Measurements from ENCODE around the gene SEPTIN12. TPM values are rescaled to one million over a fixed set of nuclear protein-coding genes. Genes with fewer than 3 reads are reported as not detected.
A peak's percentile ranks its signal among the peaks of the same experiment; 100 is the strongest.
"Not testable (repeated sequence)": the region's sequence is repeated elsewhere in the genome, so short reads cannot be mapped to it uniquely, and the experiment has no call there.

SEPTIN12 gene
- total RNA-seq, 1 donor from 2014 or later = not detected

DNA sequence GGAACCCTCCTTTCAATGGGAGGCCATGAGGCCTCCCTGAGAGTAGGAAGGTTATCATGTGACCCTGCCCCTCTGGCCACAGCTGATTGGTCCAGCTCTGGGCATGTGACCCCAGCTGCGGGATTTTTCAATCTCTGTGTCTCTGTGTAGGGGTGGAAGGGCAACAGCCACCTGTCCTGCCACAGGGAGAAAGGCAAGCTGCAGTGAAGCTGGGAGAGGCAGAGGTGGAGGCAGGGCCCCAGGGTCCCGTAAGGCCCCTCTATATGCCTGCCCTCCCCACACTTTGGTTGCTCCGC, 42.9 kb downstream of the SEPTIN12 start:
- Histone ChIP-seq H3K9me3 (no peaks in the 10 kb centered on the region), H3K27ac (no peak overlapping the region), H3K36me3 (peaks cover 3% of the 10 kb centered on the region), H3K4me3 (no peak overlapping the region), H3K27me3 (no peaks in the 10 kb centered on the region), H3K4me1 (no peaks in the 10 kb centered on the region)
- ATAC-seq (no peak), DNase-seq (no peak)
- intact Hi-C loops (cut with DNase I) = no loop called here
- TF ChIP-seq, protein P1, sequence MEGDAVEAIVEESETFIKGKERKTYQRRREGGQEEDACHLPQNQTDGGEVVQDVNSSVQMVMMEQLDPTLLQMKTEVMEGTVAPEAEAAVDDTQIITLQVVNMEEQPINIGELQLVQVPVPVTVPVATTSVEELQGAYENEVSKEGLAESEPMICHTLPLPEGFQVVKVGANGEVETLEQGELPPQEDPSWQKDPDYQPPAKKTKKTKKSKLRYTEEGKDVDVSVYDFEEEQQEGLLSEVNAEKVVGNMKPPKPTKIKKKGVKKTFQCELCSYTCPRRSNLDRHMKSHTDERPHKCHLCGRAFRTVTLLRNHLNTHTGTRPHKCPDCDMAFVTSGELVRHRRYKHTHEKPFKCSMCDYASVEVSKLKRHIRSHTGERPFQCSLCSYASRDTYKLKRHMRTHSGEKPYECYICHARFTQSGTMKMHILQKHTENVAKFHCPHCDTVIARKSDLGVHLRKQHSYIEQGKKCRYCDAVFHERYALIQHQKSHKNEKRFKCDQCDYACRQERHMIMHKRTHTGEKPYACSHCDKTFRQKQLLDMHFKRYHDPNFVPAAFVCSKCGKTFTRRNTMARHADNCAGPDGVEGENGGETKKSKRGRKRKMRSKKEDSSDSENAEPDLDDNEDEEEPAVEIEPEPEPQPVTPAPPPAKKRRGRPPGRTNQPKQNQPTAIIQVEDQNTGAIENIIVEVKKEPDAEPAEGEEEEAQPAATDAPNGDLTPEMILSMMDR (IDR thresholded peaks at IDR 0.05) = no peak

DNA sequence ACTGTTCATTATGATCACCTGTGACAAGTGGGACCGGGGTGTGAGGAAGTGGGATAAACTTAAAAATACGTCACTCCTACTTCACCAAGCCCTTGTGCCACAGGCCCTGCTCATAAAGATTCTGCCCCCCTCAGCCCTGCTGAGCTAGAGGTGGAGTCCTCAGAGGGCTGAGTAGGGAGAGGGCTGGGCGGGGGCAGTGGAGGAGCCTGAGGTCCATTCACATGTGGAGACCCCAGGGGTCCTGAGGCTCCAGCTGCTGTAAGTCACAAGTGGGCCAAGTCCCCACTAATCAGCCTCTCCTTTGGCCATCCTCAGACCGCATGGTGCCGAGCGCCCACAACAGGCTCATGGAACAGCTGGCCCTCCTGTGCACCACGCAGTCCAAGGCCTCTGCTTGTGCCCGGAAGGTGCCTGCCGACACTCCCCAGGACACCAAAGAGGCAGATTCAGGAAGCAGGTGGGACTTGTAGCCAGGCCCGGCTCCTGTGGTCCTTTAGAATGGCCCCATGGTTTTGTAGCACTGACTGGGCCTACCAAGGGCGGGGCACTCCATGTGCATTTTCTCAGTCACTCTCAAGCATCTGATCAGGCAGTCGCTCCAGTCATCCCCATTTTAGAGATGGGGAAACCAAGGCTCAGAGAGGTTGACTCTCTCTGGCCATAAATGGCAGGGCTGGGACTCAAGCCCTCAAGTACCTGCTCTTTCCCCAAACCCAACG, 43.4 kb downstream of the SEPTIN12 start:
- no peaks in the 10 kb centered on the region for H3K9me3 ChIP-seq
- H3K4me3 ChIP-seq = no peak overlapping the region
- TF ChIP-seq, protein P1 (IDR thresholded peaks at IDR 0.05) = no peak
- H3K36me3 ChIP-seq = no peaks in the 10 kb centered on the region
- DNase-seq = no peak
- intact Hi-C loops (cut with DNase I) = no loop called here
- H3K27me3 ChIP-seq = no peaks in the 10 kb centered on the region
- ATAC-seq = no peak
- no peak overlapping the region for H3K27ac ChIP-seq
- H3K4me1 ChIP-seq = no peaks in the 10 kb centered on the region

DNA sequence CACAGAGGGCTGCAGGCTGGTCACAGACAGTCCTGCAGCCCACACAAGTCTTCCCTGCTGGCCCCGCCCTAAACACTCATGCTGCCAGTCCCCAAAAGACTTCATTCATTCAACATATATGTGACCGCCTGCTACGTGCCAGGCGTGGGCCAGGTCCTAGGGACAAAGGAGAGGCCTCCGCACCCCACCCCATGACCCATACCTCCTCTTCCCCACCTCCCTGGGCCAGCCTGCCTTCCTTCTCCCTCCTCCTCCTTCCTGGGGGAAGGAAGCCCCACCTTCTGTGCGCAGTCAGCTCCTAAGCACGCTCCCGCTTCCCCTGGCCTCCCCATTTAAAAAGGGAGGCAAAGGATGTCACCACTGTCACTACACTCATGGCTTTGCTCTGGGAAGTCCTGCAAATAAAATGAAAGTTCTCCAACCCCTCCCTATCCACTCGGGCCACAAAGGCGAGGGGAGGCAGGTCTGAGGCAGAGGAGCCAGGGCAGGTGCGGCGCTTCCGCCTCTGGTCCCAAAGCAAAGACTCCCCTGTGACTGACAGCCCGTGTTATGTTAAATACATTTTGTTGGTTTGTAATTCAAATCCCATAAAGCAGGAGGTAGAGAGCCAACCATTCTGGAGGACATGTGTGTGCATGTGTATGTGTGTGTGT, 44.8 kb downstream of the SEPTIN12 start:
- intact Hi-C loops (cut with DNase I) = no loop called here
- TF ChIP-seq, protein P1 (IDR thresholded peaks at IDR 0.05) = no peak
- Histone ChIP-seq H3K4me1 (no peaks in the 10 kb centered on the region), H3K9me3 (no peaks in the 10 kb centered on the region), H3K36me3 (no peaks in the 10 kb centered on the region), H3K27me3 (no peaks in the 10 kb centered on the region), H3K27ac (no peak overlapping the region), H3K4me3 (no peak overlapping the region)
- no peak for DNase-seq
- ATAC-seq = peak; percentile 45

DNA sequence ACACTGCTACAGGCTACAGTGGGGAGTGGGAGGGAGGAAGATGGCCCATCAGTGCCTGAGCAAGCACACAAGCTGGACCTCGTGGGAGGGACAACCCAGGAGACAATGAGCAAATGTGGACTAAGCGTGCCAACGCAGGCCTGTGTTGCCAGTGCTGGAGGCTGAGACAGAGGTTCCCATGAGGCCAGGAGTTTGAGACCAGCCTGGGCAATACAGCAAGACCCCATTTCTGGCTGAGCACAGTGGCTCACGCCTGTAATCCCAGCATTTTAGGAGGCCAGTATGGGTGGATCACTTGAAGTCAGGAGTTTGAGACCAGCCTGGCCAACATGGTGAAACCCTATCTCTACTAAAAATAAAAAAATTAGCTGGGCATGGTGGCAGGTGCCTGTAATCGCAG, 49.8 kb downstream of the SEPTIN12 start:
- H3K9me3 ChIP-seq; H3K27ac ChIP-seq; DNase-seq; ATAC-seq; H3K36me3 ChIP-seq; H3K4me3 ChIP-seq; H3K4me1 ChIP-seq; H3K27me3 ChIP-seq; intact Hi-C loops (cut with DNase I): not testable (repeated sequence)

DNA sequence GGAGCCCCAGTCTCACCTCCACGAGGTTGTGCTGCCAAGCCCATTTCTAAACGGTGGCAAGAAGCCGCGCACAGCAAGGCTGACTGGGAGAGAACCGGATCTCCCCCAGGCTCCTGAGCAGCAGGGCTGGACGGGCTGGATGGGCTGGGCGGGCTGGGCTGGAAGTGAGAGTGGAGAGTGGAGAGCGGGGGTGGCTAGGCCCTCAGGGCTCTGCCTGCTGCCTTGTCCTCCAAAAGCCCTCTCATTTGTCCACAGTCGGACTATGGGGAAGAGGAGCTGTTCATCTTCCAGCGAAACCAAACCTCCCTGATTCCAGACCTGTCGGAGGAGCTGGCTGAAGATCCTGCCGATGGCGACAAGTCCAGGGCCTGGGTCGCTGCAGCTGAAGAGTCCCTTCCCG, 50.6 kb downstream of the SEPTIN12 start:
- DNase-seq = no peak
- intact Hi-C loops (cut with DNase I) = no loop called here

DNA sequence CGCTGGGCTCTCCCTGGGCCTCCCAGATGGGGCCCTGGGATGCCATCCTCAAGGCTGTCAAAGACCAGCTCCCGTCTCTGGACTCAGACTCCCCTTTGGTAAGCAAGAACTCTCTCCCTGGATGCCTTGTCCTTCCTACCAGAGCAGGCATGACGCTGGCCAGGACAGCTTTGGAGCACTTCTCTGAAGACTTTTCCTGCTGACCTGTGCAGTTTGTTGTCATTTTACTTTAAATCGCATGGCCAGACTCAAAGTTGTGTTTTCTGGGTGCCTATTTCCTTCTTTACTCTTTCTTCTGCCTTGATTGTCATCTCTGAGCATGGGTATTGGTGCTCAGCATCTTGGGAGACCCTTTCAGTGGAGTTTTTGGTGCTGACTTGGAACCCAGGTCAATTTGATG, 51.6 kb downstream of the SEPTIN12 start:
- H3K4me1 ChIP-seq = peaks cover 4% of the 10 kb centered on the region
- DNase-seq = no peak
- intact Hi-C loops (cut with DNase I) = no loop called here
- no peaks in the 10 kb centered on the region for H3K9me3 ChIP-seq
- no peak overlapping the region for H3K27ac ChIP-seq
- no peak for ATAC-seq
- TF ChIP-seq, protein P1 (IDR thresholded peaks at IDR 0.05) = no peak
- no peaks in the 10 kb centered on the region for H3K27me3 ChIP-seq
- H3K36me3 ChIP-seq = no peaks in the 10 kb centered on the region
- no peak overlapping the region for H3K4me3 ChIP-seq

More for the DNA sequence above, 50.6 kb downstream of the SEPTIN12 start:
- no peak for ATAC-seq
- Histone ChIP-seq H3K4me3 (no peak overlapping the region), H3K27ac (no peak overlapping the region), H3K27me3 (no peaks in the 10 kb centered on the region), H3K36me3 (no peaks in the 10 kb centered on the region), H3K9me3 (no peaks in the 10 kb centered on the region), H3K4me1 (peaks cover 4% of the 10 kb centered on the region)
- TF ChIP-seq, protein P1 (IDR thresholded peaks at IDR 0.05) = no peak
